HG02571 (cell line): Measurements from ENCODE around the gene GABARAPL1.
"Not testable (repeated sequence)": the region's sequence is repeated elsewhere in the genome, so short reads cannot be mapped to it uniquely, and the experiment has no call there.

ENCODE experiments used
- ATAC-seq: cut with Tn5 transposase; IDR thresholded peaks from one replicate; pipeline ENCODE4 v1.9.1; 2021; ENCODE audit warnings: mild to moderate bottlenecking, moderate library complexity; ENCODE audit not compliant: unreplicated experiment

Gene GABARAPL1

GRCh38 chr12:10196210-10196609 is 16.5 kb upstream of the GABARAPL1 start:
- ATAC-seq: no peak

- no peak for ATAC-seq
Observed at GRCh38 chr12:10197879-10198278, 14.8 kb upstream of the GABARAPL1 start.

GRCh38 chr12:10204495-10204894 is 8.2 kb upstream of the GABARAPL1 start:
- not testable (repeated sequence) for ATAC-seq

- ATAC-seq: no peak
Observed at GRCh38 chr12:10205220-10205807, 7.4 kb upstream of the GABARAPL1 start.

GRCh38 chr12:10207136-10207535 is 5.5 kb upstream of the GABARAPL1 start:
- no peak for ATAC-seq

DNA sequence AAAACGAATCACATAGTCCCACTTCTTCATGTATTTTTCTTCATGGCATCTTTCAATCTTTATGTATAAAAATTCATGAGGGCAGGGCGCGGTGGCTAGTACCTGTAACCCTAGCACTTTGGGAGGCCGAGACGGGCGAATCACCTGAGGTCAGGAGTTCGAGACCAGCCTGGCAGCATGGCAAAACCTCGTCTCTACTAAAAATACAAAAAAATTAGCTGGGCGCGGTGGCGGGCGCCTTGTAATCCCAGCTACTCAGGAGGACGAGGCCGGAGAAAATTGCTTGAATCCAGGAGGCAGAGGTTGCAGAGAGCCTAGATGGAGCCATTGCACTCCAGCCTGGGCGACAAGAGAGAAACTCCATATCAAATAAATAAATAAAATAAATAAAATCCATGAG is 2.5 kb upstream of the GABARAPL1 start:
- ATAC-seq: no peak

- no peak for ATAC-seq
Observed at GRCh38 chr12:10211101-10211939, 1.4 kb upstream of the GABARAPL1 start.

DNA sequence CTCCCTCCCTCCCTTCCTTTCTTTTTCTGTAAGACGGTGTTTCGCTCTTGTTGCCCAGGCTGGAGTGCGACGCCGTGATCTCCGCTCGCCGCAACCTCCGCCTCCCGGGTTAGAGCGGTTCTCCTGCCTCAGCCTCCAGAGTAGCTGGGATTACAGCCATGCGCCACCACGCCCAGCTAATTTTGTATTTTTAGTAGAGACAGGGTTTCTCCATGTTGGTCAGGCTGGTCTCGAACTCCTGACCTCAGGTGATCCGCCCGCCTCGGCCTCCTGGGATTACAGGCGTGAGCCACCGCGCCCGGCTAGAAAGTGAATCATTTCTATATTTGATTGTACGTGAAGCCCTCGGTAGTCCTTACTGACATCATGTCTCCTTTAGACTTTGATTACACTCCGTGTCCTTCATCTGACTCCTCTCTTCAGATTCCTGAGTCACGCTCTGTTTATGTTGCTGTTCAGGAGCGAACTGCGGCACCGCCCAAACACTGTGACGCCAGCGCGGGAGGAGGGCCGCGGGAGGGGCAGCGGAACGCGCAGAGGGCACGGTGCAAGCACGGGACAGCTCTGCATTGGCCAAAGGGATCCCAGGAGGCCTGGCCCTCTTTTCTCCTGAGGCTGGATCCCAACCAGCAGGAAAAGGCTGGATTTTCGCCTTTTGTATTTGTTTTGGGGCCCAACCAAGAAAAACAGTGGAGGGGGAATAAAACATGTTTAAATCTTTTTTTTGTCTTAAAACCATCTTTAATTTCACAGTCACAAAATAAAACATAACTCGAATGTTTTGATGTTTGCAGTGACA is 538 bp upstream of the GABARAPL1 start:
- peak; percentile 76 for ATAC-seq

- ATAC-seq: peak; percentile 57
Observed at GRCh38 chr12:10213168-10214135, 775 bp downstream of the GABARAPL1 start.

GRCh38 chr12:10214136-10214894 is 1.6 kb downstream of the GABARAPL1 start:
- no peak for ATAC-seq

GRCh38 chr12:10214895-10215267 is 2.2 kb downstream of the GABARAPL1 start:
- ATAC-seq: no peak

DNA sequence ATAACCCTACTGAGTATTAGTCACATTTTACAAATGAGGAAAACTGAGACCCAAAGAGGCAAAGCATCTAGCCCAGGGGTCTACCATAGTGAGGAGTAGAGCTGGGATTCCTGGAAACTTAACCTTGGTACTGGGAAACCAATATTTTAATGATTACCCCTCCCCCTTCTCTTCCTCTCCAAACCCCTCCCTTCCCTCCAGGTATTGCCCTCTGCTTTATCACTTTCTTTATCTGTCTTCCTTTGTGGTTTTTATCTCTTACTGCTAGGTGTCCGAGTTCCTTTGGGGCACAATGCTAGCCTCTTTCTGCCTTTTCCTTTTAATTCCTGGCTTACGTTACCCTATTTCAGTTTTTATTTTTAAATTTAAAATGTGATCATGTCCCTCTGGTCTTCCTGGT is 2.8 kb downstream of the GABARAPL1 start:
- no peak for ATAC-seq

GRCh38 chr12:10215946-10216345 is 3.3 kb downstream of the GABARAPL1 start:
- not testable (repeated sequence) for ATAC-seq

DNA sequence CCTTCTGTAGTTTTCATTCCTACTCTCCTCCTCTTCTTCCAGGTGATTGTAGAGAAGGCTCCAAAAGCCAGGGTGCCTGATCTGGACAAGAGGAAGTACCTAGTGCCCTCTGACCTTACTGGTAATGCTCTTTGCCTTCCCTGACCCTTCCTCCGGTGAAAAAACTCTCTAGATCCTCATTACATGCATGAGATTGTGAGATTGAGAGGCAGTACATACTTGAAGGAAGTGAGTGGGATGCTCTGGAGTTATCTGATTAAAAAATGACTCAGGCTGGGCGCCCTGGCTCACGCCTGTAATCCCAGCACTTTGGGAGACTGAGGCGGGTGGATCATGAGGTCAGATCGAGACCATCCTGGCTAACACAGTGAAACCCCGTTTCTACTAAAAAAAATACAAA is 5.3 kb downstream of the GABARAPL1 start:
- ATAC-seq: no peak

- no peak for ATAC-seq
Observed at GRCh38 chr12:10220398-10221077, 7.9 kb downstream of the GABARAPL1 start.

DNA sequence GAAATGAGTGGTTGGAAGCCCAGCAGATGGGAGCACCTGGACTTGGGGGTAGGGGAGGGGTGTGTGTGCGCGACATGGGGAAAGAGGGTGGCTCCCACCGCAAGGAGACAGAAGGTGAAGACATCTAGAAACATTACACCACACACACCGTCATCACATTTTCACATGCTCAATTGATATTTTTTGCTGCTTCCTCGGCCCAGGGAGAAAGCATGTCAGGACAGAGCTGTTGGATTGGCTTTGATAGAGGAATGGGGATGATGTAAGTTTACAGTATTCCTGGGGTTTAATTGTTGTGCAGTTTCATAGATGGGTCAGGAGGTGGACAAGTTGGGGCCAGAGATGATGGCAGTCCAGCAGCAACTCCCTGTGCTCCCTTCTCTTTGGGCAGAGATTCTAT is 9.2 kb downstream of the GABARAPL1 start:
- no peak for ATAC-seq

DNA sequence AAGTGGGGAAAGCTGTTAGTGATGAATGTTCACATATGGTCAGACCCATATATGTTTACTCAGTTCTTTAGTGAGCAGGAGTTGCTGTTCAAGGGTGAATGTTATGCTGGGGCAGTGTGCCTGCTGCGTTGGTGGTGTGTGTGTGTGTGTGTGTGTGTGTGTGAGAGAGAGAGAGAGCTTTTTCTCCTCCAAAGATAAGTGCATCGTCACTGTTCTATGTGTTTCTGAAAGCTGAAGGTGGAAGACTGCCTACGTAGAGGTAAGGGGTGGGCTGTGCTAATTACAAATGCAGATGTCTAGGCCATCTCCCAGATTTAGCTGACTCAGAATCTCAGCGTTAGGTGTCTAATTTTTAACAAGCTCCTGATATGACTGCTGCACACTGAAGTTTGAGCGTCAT is 10.5 kb downstream of the GABARAPL1 start:
- no peak for ATAC-seq

DNA sequence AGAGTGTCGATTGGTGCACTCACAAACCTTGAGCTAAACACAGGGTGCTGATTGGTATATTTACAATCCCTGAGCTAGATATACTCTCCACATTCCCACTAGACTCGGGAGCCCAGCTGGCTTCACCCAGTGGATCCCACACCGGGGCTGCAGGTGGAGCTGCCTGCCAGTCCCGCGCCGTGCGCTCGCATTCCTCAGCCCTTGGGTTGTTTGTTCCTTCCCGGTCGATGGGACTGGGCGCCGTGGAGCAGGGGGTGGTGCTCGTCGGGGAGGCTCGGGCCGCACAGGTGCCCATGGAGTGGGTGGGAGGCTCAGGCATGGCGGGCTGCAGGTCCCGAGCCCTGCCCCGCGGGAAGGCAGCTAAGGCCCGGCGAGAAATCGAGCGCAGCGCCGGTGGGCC is 12.7 kb downstream of the GABARAPL1 start:
- ATAC-seq: not testable (repeated sequence)

GRCh38 chr12:10226086-10226485 is 13.4 kb downstream of the GABARAPL1 start:
- no peak for ATAC-seq
